Measurements from ENCODE around the gene SPIRE2. TPM values are rescaled to one million over a fixed set of nuclear protein-coding genes. Genes with fewer than 3 reads are reported as not detected.

SPIRE2 gene
- total RNA-seq, 4 donors from 2014 or later: 1.1 to 5.1 (median 3.0) TPM

DNA sequence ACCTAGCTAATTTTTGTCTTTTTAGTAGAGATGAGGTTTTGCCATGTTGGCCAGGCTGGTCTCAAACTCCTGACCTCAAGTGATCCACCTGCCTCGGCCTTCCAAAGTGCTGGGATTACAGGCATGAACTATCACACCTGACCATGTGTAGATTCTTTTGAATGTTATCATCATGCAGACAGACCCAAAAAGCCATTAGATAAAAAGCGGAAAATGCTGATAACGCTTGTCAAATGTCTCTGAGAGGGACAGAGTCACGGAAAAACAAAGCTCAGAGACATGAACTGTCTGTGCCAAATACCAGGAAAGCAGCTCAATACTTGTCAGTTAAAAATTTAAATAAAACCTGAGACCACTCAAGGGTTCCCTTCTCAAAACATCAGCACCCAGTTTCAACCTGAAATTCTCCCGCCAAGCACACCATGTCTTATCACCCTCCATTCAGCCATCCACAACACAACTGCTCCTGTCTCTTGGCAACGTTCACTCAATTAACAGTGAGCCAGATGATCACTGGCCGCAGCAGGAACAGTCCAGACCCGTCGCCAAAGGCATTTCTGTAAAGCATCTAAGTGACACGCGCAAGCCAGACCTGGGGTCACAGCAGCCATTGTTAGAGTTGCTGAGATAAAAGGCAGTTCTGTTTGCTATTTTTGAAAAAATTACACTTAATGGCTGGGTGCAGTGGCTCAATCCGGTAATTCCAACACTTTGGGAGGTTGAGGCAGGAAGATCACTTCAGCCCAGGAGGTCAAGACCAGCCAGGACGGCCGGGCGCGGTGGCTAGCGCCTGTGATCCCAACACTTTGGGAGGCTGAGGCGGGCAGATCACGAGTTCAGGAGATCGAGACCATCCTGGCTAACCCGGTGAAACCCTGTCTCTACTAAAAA is 41.6 kb upstream of the SPIRE2 start:
- TF ChIP-seq, protein P1, sequence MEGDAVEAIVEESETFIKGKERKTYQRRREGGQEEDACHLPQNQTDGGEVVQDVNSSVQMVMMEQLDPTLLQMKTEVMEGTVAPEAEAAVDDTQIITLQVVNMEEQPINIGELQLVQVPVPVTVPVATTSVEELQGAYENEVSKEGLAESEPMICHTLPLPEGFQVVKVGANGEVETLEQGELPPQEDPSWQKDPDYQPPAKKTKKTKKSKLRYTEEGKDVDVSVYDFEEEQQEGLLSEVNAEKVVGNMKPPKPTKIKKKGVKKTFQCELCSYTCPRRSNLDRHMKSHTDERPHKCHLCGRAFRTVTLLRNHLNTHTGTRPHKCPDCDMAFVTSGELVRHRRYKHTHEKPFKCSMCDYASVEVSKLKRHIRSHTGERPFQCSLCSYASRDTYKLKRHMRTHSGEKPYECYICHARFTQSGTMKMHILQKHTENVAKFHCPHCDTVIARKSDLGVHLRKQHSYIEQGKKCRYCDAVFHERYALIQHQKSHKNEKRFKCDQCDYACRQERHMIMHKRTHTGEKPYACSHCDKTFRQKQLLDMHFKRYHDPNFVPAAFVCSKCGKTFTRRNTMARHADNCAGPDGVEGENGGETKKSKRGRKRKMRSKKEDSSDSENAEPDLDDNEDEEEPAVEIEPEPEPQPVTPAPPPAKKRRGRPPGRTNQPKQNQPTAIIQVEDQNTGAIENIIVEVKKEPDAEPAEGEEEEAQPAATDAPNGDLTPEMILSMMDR (IDR thresholded peaks at IDR 0.05; ENCODE audit: low read depth): no peak

DNA sequence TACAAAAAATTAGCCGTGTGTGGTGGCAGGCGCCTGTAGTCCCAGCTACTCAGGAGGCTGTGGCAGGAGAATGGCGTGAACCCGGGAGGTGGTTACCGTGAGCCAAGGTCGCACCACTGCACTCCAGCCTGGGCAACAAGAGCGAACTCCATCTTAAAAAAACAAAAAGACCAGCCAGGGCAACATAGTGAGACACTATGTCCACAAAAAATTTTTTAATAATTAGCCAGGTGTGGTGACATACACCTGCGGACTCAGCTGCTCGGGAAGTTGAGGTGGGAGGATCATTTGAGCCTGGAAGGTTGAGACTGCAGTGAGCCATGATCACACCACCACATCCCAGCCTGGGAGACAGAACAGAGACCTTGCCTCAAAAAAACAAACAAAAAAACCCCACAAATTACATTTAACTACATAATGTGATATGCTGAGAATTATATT is 40.9 kb upstream of the SPIRE2 start:
- TF ChIP-seq, protein P1 (IDR thresholded peaks at IDR 0.05; ENCODE audit: low read depth): no peak

DNA sequence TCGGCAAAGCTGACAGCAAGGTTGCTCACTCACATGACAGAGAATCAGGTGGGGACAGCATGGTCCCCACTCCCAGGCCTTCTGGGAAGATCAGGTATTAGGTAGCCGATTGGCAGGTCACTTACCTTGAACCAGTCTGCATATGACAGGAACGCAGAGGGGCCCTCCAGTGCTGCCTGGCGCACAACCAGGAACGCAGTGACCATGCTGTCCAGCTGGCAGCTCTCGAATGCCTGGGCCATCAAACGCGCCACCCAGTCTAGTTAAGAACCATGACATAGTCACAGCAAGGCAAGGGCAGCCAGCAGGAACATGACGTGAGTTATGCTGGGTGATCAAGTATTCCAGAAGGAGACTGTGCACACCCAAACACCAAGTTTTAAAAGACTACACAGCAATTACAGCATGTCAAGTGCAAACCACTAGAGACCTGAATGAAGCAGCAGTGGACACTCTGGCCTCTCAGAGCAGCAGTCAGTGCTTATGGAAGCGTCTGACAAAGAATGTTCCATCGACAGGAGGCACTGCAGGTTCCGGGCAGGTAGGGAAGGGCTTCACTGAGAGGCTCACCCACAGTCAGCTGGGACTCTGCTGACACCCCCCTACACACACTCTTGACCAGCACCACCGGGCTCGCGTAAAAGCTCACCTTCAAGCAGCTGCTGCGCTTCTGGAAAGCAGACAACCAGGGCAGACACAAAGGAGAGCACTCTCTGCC is 36.8 kb upstream of the SPIRE2 start:
- TF ChIP-seq, protein P1 (IDR thresholded peaks at IDR 0.05; ENCODE audit: low read depth): no peak

DNA sequence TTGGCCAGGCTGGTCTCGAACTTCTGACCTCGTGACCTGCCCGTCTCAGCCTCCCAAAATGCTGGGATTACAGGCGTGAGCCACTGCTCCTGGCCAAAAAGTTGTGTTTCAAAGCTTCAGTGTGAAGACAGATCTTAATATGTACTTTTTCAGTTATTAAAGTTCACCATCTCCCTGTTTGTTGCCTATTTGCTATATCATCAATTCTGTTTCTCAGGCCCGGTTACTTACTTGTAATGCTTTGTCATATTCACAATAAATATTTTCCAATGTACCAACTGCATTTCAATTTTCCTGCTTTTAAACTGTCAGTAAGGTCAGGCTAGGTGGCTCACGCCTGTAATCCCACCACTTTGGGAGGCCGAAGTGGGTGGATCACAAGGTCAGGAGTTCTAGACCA is 34.3 kb upstream of the SPIRE2 start:
- TF ChIP-seq, protein P1 (IDR thresholded peaks at IDR 0.05; ENCODE audit: low read depth): no peak

DNA sequence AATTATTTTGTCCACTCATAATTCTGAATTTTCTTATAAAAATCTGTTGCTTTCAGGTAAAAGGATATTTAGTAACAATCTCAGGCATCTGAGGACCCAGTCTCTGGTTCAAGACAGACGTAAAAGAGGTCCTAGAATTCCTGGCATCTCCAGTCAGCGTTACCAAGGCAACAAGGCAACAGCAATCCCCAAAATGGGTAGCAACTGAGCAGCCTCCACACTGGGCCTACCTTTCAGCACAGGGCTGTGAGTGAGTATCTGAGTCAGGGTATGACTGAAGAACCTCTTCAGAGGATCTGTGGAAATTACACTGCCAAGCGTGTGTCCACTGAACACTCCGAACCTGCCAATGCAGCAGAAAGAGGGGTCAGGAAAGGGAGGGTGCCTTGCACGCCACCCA is 32.6 kb upstream of the SPIRE2 start:
- TF ChIP-seq, protein P1 (IDR thresholded peaks at IDR 0.05; ENCODE audit: low read depth): no peak

DNA sequence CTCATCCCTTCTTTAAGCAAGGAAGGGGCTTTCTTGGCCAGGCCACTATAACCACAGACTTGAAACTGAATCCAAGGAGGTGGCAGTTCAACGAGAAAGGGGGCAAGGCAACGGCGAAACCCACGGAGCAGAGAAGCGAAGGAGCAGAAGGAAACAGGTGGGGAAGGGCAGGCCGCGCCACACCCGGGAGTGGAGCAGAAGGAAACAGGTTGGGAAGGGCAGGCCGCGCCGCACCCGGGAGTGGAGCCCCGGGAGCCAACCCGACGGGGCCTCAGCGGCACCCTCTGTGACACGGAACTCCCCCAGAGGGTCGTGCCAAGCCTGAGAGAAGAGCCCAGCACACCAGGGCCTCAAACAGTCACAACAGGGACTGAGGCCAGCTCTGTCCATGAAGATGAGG is 32.2 kb upstream of the SPIRE2 start:
- TF ChIP-seq, protein P1 (IDR thresholded peaks at IDR 0.05; ENCODE audit: low read depth): no peak

DNA sequence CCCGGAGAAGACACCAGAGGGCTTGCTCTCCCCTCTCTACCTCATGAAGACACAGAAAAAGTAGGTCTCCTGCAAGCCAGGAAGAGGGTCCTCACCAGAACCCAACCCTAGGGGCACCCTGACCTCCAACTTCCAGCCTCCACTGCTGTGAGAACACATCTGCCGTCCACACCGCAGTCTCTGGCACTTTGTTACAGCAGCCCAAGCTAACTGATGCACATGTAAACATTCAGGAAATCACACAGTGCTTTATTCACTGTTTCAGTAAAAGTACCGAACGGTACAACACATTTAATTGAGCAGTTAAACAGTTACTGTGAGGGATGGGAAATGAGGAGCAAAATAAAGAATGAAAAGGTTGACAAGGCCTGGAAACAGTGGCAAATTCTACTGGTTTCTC is 30.1 kb upstream of the SPIRE2 start:
- TF ChIP-seq, protein P1 (IDR thresholded peaks at IDR 0.05; ENCODE audit: low read depth): no peak
